ENCODE data around the gene CACNA1C. TPM values are rescaled to one million over a fixed set of nuclear protein-coding genes. Genes with fewer than 3 reads are reported as not detected.

Gene CACNA1C
- total and polyA plus RNA-seq, 10 of the 15 experiments (the other 5 are each of a cell fraction or from before 2014, with no cell fraction given) = under 0.01 to 0.15 (median 0.09) TPM; not detected in 5

DNA sequence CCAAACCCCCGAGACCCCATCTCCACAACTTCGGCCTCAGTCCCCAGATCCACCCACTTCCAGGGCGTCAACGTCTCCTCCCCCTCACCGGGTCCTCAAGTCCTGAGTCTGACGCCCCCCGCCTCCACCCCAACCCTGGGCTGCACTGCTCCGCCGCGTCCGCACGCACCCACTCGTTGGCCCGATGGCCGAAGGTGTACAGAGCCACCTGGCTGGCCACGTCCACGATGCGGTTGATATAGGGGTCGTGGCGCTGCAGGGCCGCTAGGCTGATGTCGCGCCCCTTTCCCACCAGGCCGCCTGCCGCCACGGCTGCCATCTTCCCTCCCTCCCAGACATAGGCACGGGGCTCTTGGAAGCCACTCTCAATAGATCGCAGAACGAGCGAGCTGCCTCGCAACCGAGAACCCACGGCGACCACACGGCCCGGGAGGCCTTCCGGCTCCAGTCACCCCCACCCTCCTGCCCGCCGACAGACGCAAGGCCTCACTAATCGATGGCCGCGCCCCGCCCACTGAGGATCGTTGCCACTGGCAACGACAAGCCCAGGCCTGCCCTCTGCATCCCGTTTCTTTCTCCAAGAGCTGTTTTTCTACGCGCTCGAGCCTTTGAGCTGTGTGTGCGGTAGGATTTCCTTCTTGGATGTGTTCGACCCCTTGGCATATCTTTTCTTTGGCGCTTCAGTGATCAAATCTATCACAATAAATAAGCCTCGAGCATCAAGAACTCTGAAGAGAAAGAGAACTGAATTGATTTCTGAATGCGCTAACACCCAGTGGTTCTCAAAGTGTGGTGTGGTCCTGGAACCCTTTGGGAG lies 48.5 kb upstream of the CACNA1C start, which contains the start of gene DCP1B (continued):
- TF ChIP-seq EED (IDR thresholded peaks at IDR 0.05; ENCODE audit: low read depth) (no peak), SMAD5 (IDR thresholded peaks at IDR 0.05; ENCODE audit: low read depth) (peak; percentile 78; the same call in 1 of the 2 replicates), CBX3 (IDR thresholded peaks at IDR 0.05; ENCODE audit: borderline replicate concordance, low read depth) (no peak), RUNX3 (IDR thresholded peaks at IDR 0.05; ENCODE audit: low read length) (peak; percentile 89), FOS (IDR thresholded peaks at IDR 0.05; ENCODE audit: borderline replicate concordance, extremely low read depth, insufficient read length) (no peak), TCF7 (IDR thresholded peaks at IDR 0.05; ENCODE audit: borderline replicate concordance) (no peak), ASH2L (IDR thresholded peaks at IDR 0.05; ENCODE audit: borderline replicate concordance, low read depth) (peak; percentile 42; the same call in 1 of the 2 replicates), CEBPB (IDR thresholded peaks at IDR 0.05; ENCODE audit: borderline replicate concordance in 1 of 2, low read depth in 2 of 2, low read length in 2 of 2) (no peak), NFIC (IDR thresholded peaks at IDR 0.05; ENCODE audit: low read depth, low read length) (no peak), BCL11A (IDR thresholded peaks at IDR 0.05; ENCODE audit: low read depth, low read length) (no peak), MYB (IDR thresholded peaks at IDR 0.05; ENCODE audit: borderline replicate concordance, low read depth, low read length) (no peak), NBN (IDR thresholded peaks at IDR 0.05) (peak; percentile 96), LARP7 (IDR thresholded peaks at IDR 0.05) (peak; percentile 70; the same call in 1 of the 2 replicates), ZZZ3 (IDR thresholded peaks at IDR 0.05; ENCODE audit: control insufficient read depth, insufficient read length, low read depth) (no peak), SREBF1 (IDR thresholded peaks at IDR 0.05; ENCODE audit: low read length) (no peak)
- TF ChIP-seq, protein P1, sequence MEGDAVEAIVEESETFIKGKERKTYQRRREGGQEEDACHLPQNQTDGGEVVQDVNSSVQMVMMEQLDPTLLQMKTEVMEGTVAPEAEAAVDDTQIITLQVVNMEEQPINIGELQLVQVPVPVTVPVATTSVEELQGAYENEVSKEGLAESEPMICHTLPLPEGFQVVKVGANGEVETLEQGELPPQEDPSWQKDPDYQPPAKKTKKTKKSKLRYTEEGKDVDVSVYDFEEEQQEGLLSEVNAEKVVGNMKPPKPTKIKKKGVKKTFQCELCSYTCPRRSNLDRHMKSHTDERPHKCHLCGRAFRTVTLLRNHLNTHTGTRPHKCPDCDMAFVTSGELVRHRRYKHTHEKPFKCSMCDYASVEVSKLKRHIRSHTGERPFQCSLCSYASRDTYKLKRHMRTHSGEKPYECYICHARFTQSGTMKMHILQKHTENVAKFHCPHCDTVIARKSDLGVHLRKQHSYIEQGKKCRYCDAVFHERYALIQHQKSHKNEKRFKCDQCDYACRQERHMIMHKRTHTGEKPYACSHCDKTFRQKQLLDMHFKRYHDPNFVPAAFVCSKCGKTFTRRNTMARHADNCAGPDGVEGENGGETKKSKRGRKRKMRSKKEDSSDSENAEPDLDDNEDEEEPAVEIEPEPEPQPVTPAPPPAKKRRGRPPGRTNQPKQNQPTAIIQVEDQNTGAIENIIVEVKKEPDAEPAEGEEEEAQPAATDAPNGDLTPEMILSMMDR (IDR thresholded peaks at IDR 0.05 in 2 of 3, conservative IDR thresholded peaks at IDR 0.05 in 1 of 3; ENCODE audit: control insufficient read depth in 2 of 3, extremely low read depth in 1 of 3, insufficient read depth in 1 of 3, low read depth in 3 of 3, low read length in 3 of 3) = no peak
- TF ChIP-seq, protein P2, sequence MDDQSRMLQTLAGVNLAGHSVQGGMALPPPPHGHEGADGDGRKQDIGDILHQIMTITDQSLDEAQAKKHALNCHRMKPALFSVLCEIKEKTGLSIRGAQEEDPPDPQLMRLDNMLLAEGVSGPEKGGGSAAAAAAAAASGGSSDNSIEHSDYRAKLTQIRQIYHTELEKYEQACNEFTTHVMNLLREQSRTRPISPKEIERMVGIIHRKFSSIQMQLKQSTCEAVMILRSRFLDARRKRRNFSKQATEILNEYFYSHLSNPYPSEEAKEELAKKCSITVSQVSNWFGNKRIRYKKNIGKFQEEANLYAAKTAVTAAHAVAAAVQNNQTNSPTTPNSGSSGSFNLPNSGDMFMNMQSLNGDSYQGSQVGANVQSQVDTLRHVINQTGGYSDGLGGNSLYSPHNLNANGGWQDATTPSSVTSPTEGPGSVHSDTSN (IDR thresholded peaks at IDR 0.05; ENCODE audit: insufficient replicate concordance, low read depth, low read length) = peak; percentile 25
- TF ChIP-seq, protein P3, sequence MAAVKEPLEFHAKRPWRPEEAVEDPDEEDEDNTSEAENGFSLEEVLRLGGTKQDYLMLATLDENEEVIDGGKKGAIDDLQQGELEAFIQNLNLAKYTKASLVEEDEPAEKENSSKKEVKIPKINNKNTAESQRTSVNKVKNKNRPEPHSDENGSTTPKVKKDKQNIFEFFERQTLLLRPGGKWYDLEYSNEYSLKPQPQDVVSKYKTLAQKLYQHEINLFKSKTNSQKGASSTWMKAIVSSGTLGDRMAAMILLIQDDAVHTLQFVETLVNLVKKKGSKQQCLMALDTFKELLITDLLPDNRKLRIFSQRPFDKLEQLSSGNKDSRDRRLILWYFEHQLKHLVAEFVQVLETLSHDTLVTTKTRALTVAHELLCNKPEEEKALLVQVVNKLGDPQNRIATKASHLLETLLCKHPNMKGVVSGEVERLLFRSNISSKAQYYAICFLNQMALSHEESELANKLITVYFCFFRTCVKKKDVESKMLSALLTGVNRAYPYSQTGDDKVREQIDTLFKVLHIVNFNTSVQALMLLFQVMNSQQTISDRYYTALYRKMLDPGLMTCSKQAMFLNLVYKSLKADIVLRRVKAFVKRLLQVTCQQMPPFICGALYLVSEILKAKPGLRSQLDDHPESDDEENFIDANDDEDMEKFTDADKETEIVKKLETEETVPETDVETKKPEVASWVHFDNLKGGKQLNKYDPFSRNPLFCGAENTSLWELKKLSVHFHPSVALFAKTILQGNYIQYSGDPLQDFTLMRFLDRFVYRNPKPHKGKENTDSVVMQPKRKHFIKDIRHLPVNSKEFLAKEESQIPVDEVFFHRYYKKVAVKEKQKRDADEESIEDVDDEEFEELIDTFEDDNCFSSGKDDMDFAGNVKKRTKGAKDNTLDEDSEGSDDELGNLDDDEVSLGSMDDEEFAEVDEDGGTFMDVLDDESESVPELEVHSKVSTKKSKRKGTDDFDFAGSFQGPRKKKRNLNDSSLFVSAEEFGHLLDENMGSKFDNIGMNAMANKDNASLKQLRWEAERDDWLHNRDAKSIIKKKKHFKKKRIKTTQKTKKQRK (IDR thresholded peaks at IDR 0.05; ENCODE audit: low read depth, low read length) = peak; percentile 33; the same call in 1 of the 2 replicates
- TF ChIP-seq, protein P4, sequence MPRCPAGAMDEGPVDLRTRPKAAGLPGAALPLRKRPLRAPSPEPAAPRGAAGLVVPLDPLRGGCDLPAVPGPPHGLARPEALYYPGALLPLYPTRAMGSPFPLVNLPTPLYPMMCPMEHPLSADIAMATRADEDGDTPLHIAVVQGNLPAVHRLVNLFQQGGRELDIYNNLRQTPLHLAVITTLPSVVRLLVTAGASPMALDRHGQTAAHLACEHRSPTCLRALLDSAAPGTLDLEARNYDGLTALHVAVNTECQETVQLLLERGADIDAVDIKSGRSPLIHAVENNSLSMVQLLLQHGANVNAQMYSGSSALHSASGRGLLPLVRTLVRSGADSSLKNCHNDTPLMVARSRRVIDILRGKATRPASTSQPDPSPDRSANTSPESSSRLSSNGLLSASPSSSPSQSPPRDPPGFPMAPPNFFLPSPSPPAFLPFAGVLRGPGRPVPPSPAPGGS (IDR thresholded peaks at IDR 0.05; ENCODE audit: borderline replicate concordance, insufficient read depth, low read depth, low read length, poor library complexity, severe bottlenecking) = no peak
- TF ChIP-seq, protein P5, sequence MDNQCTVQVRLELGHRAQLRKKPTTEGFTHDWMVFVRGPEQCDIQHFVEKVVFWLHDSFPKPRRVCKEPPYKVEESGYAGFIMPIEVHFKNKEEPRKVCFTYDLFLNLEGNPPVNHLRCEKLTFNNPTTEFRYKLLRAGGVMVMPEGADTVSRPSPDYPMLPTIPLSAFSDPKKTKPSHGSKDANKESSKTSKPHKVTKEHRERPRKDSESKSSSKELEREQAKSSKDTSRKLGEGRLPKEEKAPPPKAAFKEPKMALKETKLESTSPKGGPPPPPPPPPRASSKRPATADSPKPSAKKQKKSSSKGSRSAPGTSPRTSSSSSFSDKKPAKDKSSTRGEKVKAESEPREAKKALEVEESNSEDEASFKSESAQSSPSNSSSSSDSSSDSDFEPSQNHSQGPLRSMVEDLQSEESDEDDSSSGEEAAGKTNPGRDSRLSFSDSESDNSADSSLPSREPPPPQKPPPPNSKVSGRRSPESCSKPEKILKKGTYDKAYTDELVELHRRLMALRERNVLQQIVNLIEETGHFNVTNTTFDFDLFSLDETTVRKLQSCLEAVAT (IDR thresholded peaks at IDR 0.05) = peak; percentile 100

All from GM12878 (cell line).